T-helper 17 cell (primary cell): ENCODE measurements around the gene SGTA. TPM values are rescaled to one million over a fixed set of nuclear protein-coding genes. Genes with fewer than 3 reads are reported as not detected.
"Not testable (repeated sequence)": the region's sequence is repeated elsewhere in the genome, so short reads cannot be mapped to it uniquely, and the experiment has no call there.

Source experiments
- ATAC-seq: fragments of 150-1000 bp; cut with Tn5 transposase; 2 replicates; pipeline ENCODE4 v1.10.0; 2021; ENCODE audit warnings: mild to moderate bottlenecking, moderate library complexity
- DNase-seq, 3 donors: peaks; one replicate each; pipeline versions ENCODE4 v3.0.0 to v3.0.0-alpha.2; 2020 to 2021
- H3K9me3 ChIP-seq: one replicate; pipeline ENCODE4 v1.7.0; 2013; ENCODE audit warnings: low read length, mild to moderate bottlenecking; ENCODE audit not compliant: control insufficient read depth, poor library complexity, severe bottlenecking
- H3K27ac Mint-ChIP-seq: one replicate; pipeline ENCODE4 v1.8.0; 2022; ENCODE audit warnings: mild to moderate bottlenecking, moderate library complexity, mixed read lengths
- H3K27me3 Mint-ChIP-seq: one replicate; pipeline ENCODE4 v1.8.0; 2022; ENCODE audit warnings: mixed read lengths
- H3K36me3 Mint-ChIP-seq: one replicate; pipeline ENCODE4 v1.8.0; 2022; ENCODE audit warnings: low read depth, mixed read lengths
- H3K4me1 Mint-ChIP-seq: one replicate; pipeline ENCODE4 v1.8.0; 2022; ENCODE audit warnings: mild to moderate bottlenecking, mixed read lengths
- H3K4me3 Mint-ChIP-seq: one replicate; pipeline ENCODE4 v1.8.0; 2022; ENCODE audit warnings: mild to moderate bottlenecking, moderate library complexity, mixed read lengths
- total RNA-seq, 4 donors: library from RNA in 2 of 4; stranded (reverse) in 2 of 4; gene quantifications; one replicate each; pipeline ENCODE4 v1.2.3 and lab custom pipeline; 2022 to 2026

Gene SGTA
- total RNA-seq, 2 donors from 2014 or later = 29.2 to 31.9 TPM

DNA sequence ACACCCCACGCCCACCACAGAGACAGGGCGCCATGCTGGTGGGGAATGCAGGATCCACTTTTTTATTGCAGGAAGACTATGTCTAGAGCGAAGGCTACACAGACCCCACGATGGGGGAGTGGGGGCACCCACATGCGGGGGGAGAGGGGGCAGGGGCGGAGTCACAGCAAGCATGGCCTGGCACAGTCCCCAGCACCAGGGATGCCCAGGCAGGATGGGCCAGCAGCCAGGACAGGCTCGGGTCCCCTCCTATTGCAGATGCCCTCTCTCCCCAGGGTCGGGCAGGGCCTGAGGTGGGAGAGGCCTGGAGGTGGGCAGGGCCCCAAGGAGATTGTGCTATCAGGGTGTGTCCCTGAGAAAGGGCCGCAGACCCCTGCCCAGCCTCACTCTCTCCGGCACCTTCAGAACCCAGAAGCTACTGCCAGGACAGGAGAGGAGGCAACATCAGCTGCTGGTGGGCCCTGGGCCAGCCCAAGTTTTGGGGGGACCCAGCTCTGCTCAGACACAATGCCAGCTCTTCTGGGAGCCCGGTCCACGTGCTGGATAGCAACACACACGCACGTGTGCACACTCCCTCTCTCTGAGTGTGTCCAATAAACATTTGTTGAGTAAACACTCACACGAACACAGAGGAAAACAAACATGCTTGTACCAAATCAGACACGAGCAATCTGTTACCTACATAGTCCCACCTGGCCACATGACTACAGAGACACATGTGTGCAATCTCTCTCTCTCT, 68.4 kb downstream of the SGTA start:
- DNase-seq (no peak), ATAC-seq (no peak)
- Mint-ChIP-seq H3K4me3 (no peak overlapping the region), H3K36me3 (peaks cover 2% of the 10 kb centered on the region), H3K4me1 (peaks cover 6% of the 10 kb centered on the region), H3K27ac (no peak overlapping the region), H3K27me3 (peaks cover 14% of the 10 kb centered on the region)
- H3K9me3 ChIP-seq = no peaks in the 10 kb centered on the region

GRCh38 chr19:2714102-2714501, 69.0 kb downstream of the SGTA start:
- H3K4me3 Mint-ChIP-seq, H3K36me3 Mint-ChIP-seq, H3K27ac Mint-ChIP-seq, ATAC-seq, H3K9me3 ChIP-seq, DNase-seq, H3K4me1 Mint-ChIP-seq: not testable (repeated sequence)
- H3K27me3 Mint-ChIP-seq = peaks cover 12% of the 10 kb centered on the region

- ATAC-seq, H3K4me3 Mint-ChIP-seq, H3K27ac Mint-ChIP-seq, H3K4me1 Mint-ChIP-seq, H3K27me3 Mint-ChIP-seq, H3K36me3 Mint-ChIP-seq, H3K9me3 ChIP-seq, DNase-seq: not testable (repeated sequence)
Measured at GRCh38 chr19:2713170-2713569, 69.9 kb downstream of the SGTA start.

DNA sequence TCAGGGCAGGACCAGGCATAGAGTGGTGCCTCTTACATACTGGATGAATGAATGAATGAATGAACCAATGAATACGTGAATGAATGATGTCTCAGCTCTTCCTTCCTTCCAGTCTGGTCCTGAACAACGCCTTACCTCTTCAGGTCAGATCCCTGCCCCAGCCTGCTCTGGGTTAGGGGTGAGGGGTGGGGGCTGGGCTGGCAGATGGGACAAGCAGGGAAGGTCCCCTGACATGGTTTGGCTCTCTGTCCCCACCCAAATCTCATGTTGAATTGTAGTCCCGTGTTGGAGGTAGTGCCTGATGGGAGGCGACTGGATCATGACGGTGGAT, 71.2 kb downstream of the SGTA start:
- Mint-ChIP-seq H3K27me3 (no peaks in the 10 kb centered on the region), H3K4me3 (no peak overlapping the region), H3K4me1 (peaks cover 4% of the 10 kb centered on the region), H3K36me3 (peaks cover 2% of the 10 kb centered on the region), H3K27ac (no peak overlapping the region)
- no peaks in the 10 kb centered on the region for H3K9me3 ChIP-seq
- ATAC-seq = no peak
- no peak for DNase-seq

DNA sequence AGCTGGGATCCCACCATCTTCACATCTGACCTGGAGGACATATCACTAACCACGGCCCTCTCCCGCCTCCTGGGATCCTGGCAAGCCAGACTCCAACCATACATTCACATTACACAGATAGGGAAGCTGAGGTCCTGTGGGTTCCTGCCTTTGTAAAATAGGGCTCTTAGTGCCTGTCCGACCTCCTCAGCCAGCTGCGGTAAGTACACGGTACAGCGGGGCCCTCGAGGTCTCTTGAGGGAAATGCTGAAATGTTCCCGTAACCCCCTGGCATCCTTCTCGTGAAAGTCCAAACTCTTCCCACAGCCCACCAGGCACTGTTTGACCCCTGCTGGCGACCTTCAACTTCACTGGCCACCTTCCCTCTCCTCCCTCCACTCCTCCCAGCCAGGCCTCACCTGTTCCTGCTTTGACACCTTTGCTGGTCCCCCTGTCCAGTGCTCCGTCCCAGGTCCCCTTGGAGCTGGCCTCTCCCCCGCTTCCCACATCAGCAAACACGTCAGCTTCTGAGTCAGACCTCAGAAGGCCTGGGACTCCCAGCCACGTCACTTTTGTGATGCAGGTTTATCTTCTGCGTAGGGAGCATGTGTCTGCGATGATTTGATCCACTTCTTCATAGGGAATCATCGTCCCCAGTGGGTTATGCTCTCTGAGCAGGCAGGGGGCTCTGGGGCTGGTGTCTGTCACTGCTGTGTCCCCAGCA, 71.8 kb downstream of the SGTA start:
- Mint-ChIP-seq H3K4me3 (no peak overlapping the region), H3K27ac (no peak overlapping the region)
- no peak for ATAC-seq

GRCh38 chr19:2706251-2706650, 76.8 kb downstream of the SGTA start:
- no peaks in the 10 kb centered on the region for H3K9me3 ChIP-seq
- DNase-seq (no peak), ATAC-seq (no peak)
- Mint-ChIP-seq H3K4me1 (peaks cover 8% of the 10 kb centered on the region), H3K36me3 (no peaks in the 10 kb centered on the region), H3K27me3 (no peaks in the 10 kb centered on the region), H3K27ac (no peak overlapping the region), H3K4me3 (no peak overlapping the region)

More for the DNA sequence above, 71.8 kb downstream of the SGTA start:
- Mint-ChIP-seq H3K4me1 (peaks cover 4% of the 10 kb centered on the region), H3K36me3 (peaks cover 2% of the 10 kb centered on the region), H3K27me3 (no peaks in the 10 kb centered on the region)
- no peak for DNase-seq
- H3K9me3 ChIP-seq = no peaks in the 10 kb centered on the region

Other genes starting within 250 kb of the SGTA start
- gene GNG7, start 80.6 kb downstream of the SGTA start, total RNA-seq = 1 to 10 TPM; 2.1 to 4.5 TPM
- under 1 TPM; 0.40 to 0.42 TPM for gene DIRAS1, start 61.9 kb downstream of the SGTA start, total RNA-seq
- 10 to 100 TPM; 12.3 to 20.6 TPM for gene SLC39A3, start 43.3 kb downstream of the SGTA start, total RNA-seq
- gene THOP1, start 2.2 kb upstream of the SGTA start, total RNA-seq = 10 to 100 TPM; 24.2 to 28.1 TPM
- 1 to 10 TPM; 3.0 to 3.2 TPM for gene ZNF554, start 36.6 kb upstream of the SGTA start, total RNA-seq
- gene ZNF555, start 58.2 kb upstream of the SGTA start, total RNA-seq = 1 to 10 TPM; 3.0 to 3.4 TPM
- gene ZNF556, start 84.1 kb upstream of the SGTA start, total RNA-seq = not detected
- 1 to 10 TPM; 2.0 to 2.6 TPM for gene ZNF57, start 117.7 kb upstream of the SGTA start, total RNA-seq
- gene ZNF77, start 161.7 kb upstream of the SGTA start, total RNA-seq = 1 to 10 TPM; 2.7 to 3.0 TPM
- under 1 TPM in 1 of 2 donors, not detected in 1; 0.29 TPM for gene TLE6, start 194.3 kb upstream of the SGTA start, total RNA-seq
- 10 to 100 TPM in 1 of 2 donors, 1 to 10 TPM in 1; 9.5 to 13.1 TPM for gene TLE2, start 246.0 kb upstream of the SGTA start, total RNA-seq